Measurements from ENCODE around the gene MMP12. TPM values are rescaled to one million over a fixed set of nuclear protein-coding genes. Genes with fewer than 3 reads are reported as not detected.

The MMP12 gene
- total RNA-seq, 4 donors from 2014 or later = not detected

- TF ChIP-seq EP300 (IDR thresholded peaks at IDR 0.05) (no peak), POLR2AphosphoS5 (IDR thresholded peaks at IDR 0.05) (no peak), POLR2A (IDR thresholded peaks at IDR 0.05) (no peak), CTCF (IDR thresholded peaks at IDR 0.05) (no peak)
- Histone ChIP-seq H3K27me3 (peaks cover 3% of the 10 kb centered on the region), H3K9me3 (no peaks in the 10 kb centered on the region), H3K4me3 (no peak overlapping the region), H3K4me1 (peaks cover 5% of the 10 kb centered on the region), H3K36me3 (no peaks in the 10 kb centered on the region), H3K27ac (no peak overlapping the region)
- DNase-seq (ENCODE audit: low spot score in 2 of 2) = no peak
- WGBS = 21% methylated on average over 1 of the region's 1 CpG
These were observed 25.5 kb downstream of the MMP12 start for GRCh38 chr11:102849311-102849710.

GRCh38 chr11:102846292-102846691 is 28.5 kb downstream of the MMP12 start:
- 55% methylated on average over 3 of the region's 3 CpGs for WGBS
- Histone ChIP-seq H3K27ac (no peak overlapping the region), H3K4me3 (no peak overlapping the region), H3K36me3 (no peaks in the 10 kb centered on the region), H3K4me1 (no peaks in the 10 kb centered on the region), H3K27me3 (peaks cover 3% of the 10 kb centered on the region), H3K9me3 (no peaks in the 10 kb centered on the region)
- TF ChIP-seq EP300 (IDR thresholded peaks at IDR 0.05) = no peak
- no peak for TF ChIP-seq POLR2A (IDR thresholded peaks at IDR 0.05)
- no peak for DNase-seq (ENCODE audit: low spot score in 2 of 2)

- no peaks in the 10 kb centered on the region for H3K9me3 ChIP-seq
- no peak within 1 kb of the TSS for H3K27ac ChIP-seq
- H3K4me3 ChIP-seq = no peak within 1 kb of the TSS
- DNase-seq (ENCODE audit: low spot score in 2 of 2) = no peak
- no peaks in the 10 kb centered on the region for H3K4me1 ChIP-seq
- peaks cover 3% of the 10 kb centered on the region for H3K27me3 ChIP-seq
- WGBS = 80% methylated on average over 4 of the region's 4 CpGs
- H3K36me3 ChIP-seq = no peaks in the 10 kb centered on the region
- no peak for TF ChIP-seq POLR2AphosphoS5 (IDR thresholded peaks at IDR 0.05)
These were observed 31.3 kb downstream of the MMP12 start, which contains the start of gene MMP3 for GRCh38 chr11:102843489-102843888. Gene MMP3 (minus strand): TSS chr11:102843609. CDS start chr11:102843546, 63 bp downstream.

DNA sequence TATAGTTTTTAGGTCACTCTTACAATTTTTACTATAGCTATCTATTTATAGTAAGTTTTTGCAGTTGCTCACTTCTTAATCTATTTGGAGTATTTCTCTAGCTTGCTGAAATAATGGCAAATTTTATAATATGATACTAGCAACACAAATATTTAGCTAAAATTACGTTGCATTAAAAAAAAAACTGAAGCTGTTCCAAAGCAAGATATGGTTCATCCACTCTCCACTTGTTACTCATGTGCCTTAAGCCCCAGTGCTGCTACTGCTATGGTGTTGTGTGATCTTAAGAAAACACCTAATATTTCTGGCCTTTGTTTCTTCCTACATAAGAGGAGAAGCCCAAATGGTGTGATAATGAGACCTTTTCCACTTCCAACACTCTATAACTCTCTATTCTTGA is 31.9 kb downstream of the MMP12 start:
- DNase-seq (ENCODE audit: low spot score in 2 of 2) = no peak
- H3K36me3 ChIP-seq = no peaks in the 10 kb centered on the region
- H3K4me1 ChIP-seq = no peaks in the 10 kb centered on the region
- H3K4me3 ChIP-seq = no peak overlapping the region
- 60% methylated on average over 1 of the region's 1 CpG for WGBS
- peaks cover 3% of the 10 kb centered on the region for H3K27me3 ChIP-seq
- TF ChIP-seq CTCF (IDR thresholded peaks at IDR 0.05) (no peak), POLR2AphosphoS5 (IDR thresholded peaks at IDR 0.05) (no peak), POLR2A (IDR thresholded peaks at IDR 0.05) (no peak)
- H3K9me3 ChIP-seq = no peaks in the 10 kb centered on the region
- H3K27ac ChIP-seq = no peak overlapping the region

GRCh38 chr11:102840018-102840417 is 34.8 kb downstream of the MMP12 start:
- no peak for TF ChIP-seq POLR2AphosphoS5 (IDR thresholded peaks at IDR 0.05)
- TF ChIP-seq CTCF (IDR thresholded peaks at IDR 0.05) = no peak
- TF ChIP-seq POLR2A (IDR thresholded peaks at IDR 0.05) = no peak
- no peak for TF ChIP-seq EP300 (IDR thresholded peaks at IDR 0.05)

GRCh38 chr11:102837646-102838045 is 37.1 kb downstream of the MMP12 start:
- H3K27me3 ChIP-seq = no peaks in the 10 kb centered on the region
- no peaks in the 10 kb centered on the region for H3K4me1 ChIP-seq
- H3K36me3 ChIP-seq = no peaks in the 10 kb centered on the region
- 72% methylated on average over 2 of the region's 2 CpGs for WGBS
- no peak for DNase-seq (ENCODE audit: low spot score in 2 of 2)
- H3K4me3 ChIP-seq = no peak overlapping the region
- no peak overlapping the region for H3K27ac ChIP-seq
- no peaks in the 10 kb centered on the region for H3K9me3 ChIP-seq
- TF ChIP-seq CTCF (IDR thresholded peaks at IDR 0.05) (no peak), POLR2AphosphoS5 (IDR thresholded peaks at IDR 0.05) (no peak), POLR2A (IDR thresholded peaks at IDR 0.05) (no peak), EP300 (IDR thresholded peaks at IDR 0.05) (no peak)

More at GRCh38 chr11:102840018-102840417, 34.8 kb downstream of the MMP12 start:
- no peak overlapping the region for H3K27ac ChIP-seq
- H3K4me1 ChIP-seq = no peaks in the 10 kb centered on the region
- no peak overlapping the region for H3K4me3 ChIP-seq
- H3K36me3 ChIP-seq = no peaks in the 10 kb centered on the region
- H3K9me3 ChIP-seq = no peaks in the 10 kb centered on the region
- 60% methylated on average over 5 of the region's 5 CpGs for WGBS
- no peak for DNase-seq (ENCODE audit: low spot score in 2 of 2)
- H3K27me3 ChIP-seq = no peaks in the 10 kb centered on the region

Measured in suprapubic skin (tissue), 4 donors.